ENCODE results near the gene MGAT5.
A peak's percentile ranks its signal among the peaks of the same experiment; 100 is the strongest.

Gene MGAT5

DNA sequence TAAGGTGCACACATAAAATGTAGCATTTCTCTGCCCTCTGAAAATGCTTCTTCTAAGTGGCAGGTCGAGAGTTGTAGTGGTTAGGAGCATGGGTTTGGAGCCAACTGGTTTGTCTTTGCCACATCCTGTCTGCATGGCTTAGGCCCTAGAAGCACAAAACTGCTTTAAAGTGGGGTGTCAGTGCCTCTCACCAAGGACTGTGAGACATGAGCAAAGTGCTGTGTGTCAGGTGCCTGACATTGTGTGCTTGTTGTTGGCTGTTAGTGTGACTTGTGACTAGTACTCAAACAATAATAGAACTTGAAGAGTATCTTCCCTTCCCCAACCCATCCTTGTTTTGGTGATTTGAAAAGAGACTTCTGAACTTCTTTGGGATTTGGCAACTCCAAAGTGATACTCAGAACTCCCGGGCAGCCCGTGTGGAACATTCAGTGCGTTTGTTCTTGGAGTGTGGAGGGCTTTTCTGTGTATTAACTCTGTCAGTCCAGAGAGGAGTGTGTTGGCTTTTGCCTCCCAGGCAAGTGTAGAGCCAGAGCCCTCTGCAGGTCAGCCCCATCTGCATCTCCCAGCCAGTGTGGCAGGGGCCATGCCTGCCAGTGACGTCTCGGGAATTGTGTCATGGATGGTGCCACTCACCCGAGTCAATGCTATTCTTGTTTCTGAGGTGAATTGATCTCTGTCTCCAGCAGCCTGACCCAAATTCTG lies 5.0 kb downstream of the MGAT5 start:
- Histone ChIP-seq H4K20me1 (ENCODE audit: insufficient read depth, low read length) (no peaks in the 10 kb centered on the region), H3K4me2 (ENCODE audit: low read length) (peak overlapping the region; percentile 77), H2AFZ (ENCODE audit: low read length) (no peak overlapping the region), H3K9ac (ENCODE audit: low read length) (peak overlapping the region; percentile 80), H3K36me3 (ENCODE audit: insufficient read depth, low read length) (peaks cover 5% of the 10 kb centered on the region; the same call in 1 of the 2 replicates), H3K9me2 (ENCODE audit: low read depth, low read length) (no peaks in the 10 kb centered on the region), H3K9me3 (ENCODE audit: low read length) (no peaks in the 10 kb centered on the region), H3K4me1 (ENCODE audit: insufficient read depth, low read length, severe bottlenecking) (peaks cover 98% of the 10 kb centered on the region), H3K27me3 (ENCODE audit: insufficient read depth, low read length) (no peaks in the 10 kb centered on the region), H3K4me3 (ENCODE audit: low read depth, low read length, poor library complexity, severe bottlenecking) (peak overlapping the region; percentile 68), H3K27ac (ENCODE audit: low read depth, low read length, poor library complexity, severe bottlenecking) (peak overlapping the region; percentile 98), H3K79me2 (ENCODE audit: insufficient read depth, low read length) (peaks cover 64% of the 10 kb centered on the region), H3F3A (ENCODE audit: insufficient read depth, low read length) (peaks cover 16% of the 10 kb centered on the region)
- TF ChIP-seq, protein P1, sequence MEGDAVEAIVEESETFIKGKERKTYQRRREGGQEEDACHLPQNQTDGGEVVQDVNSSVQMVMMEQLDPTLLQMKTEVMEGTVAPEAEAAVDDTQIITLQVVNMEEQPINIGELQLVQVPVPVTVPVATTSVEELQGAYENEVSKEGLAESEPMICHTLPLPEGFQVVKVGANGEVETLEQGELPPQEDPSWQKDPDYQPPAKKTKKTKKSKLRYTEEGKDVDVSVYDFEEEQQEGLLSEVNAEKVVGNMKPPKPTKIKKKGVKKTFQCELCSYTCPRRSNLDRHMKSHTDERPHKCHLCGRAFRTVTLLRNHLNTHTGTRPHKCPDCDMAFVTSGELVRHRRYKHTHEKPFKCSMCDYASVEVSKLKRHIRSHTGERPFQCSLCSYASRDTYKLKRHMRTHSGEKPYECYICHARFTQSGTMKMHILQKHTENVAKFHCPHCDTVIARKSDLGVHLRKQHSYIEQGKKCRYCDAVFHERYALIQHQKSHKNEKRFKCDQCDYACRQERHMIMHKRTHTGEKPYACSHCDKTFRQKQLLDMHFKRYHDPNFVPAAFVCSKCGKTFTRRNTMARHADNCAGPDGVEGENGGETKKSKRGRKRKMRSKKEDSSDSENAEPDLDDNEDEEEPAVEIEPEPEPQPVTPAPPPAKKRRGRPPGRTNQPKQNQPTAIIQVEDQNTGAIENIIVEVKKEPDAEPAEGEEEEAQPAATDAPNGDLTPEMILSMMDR (IDR thresholded peaks at IDR 0.05; ENCODE audit: low read length), result peak; percentile 46
- no peak for TF ChIP-seq EZH2 (IDR thresholded peaks at IDR 0.05; ENCODE audit: borderline replicate concordance, low read length)

DNA sequence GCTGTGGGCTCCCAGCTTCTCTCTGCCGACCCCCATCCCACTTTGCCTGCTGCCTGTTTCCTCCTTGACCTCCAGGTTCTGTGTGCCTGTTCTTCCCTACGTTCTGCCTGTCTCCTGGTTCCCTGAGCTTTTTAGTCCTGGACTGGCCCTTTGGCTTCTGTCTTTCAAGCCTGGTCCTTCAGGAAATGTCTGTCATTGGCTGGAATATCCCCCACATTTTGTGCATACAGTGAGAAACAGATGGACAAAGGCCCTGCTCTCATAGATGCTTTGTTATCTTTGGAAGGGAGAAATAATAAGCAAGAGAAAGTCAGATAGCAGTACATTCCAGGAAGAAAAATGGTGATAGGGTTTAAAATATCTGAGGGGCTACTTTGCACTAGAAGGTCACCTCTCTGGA lies 5.7 kb downstream of the MGAT5 start:
- TF ChIP-seq EZH2 (IDR thresholded peaks at IDR 0.05; ENCODE audit: borderline replicate concordance, low read length), result no peak
- TF ChIP-seq, protein P1 (IDR thresholded peaks at IDR 0.05; ENCODE audit: low read length), result no peak
- Histone ChIP-seq H3K9me2 (ENCODE audit: low read depth, low read length) (no peaks in the 10 kb centered on the region), H3K4me3 (ENCODE audit: low read depth, low read length, poor library complexity, severe bottlenecking) (peak overlapping the region; percentile 68), H3K27me3 (ENCODE audit: insufficient read depth, low read length) (no peaks in the 10 kb centered on the region), H3K27ac (ENCODE audit: low read depth, low read length, poor library complexity, severe bottlenecking) (peak overlapping the region; percentile 98), H3K9ac (ENCODE audit: low read length) (peak overlapping the region; percentile 80), H4K20me1 (ENCODE audit: insufficient read depth, low read length) (no peaks in the 10 kb centered on the region), H3F3A (ENCODE audit: insufficient read depth, low read length) (peaks cover 16% of the 10 kb centered on the region), H2AFZ (ENCODE audit: low read length) (no peak overlapping the region), H3K4me1 (ENCODE audit: insufficient read depth, low read length, severe bottlenecking) (peaks cover 98% of the 10 kb centered on the region), H3K79me2 (ENCODE audit: insufficient read depth, low read length) (peaks cover 64% of the 10 kb centered on the region), H3K36me3 (ENCODE audit: insufficient read depth, low read length) (peaks cover under 1% of the 10 kb centered on the region; the same call in 1 of the 2 replicates), H3K4me2 (ENCODE audit: low read length) (peak overlapping the region; percentile 77), H3K9me3 (ENCODE audit: low read length) (no peaks in the 10 kb centered on the region)

DNA sequence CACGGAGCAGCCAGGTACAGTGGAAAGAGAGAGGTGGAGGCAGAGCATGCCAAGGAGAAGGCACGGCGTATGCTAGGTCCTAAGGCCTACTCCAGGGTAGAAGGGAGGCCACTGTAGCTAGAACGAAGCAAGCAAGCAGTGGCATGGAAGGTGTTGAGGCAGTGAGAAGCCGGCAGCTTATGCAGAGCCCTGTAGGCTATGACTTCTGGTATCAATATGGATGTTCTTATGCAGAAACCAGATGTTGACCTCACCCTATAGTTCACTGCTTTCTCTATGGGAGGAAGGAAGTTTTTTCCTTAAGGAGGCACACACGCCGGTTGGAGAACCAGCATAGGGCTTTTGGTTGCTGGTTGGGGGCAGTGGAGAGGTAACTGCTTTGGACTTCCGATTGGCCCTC lies 6.1 kb downstream of the MGAT5 start:
- Histone ChIP-seq H3K4me2 (ENCODE audit: low read length) (peak overlapping the region; percentile 77), H3K4me1 (ENCODE audit: insufficient read depth, low read length, severe bottlenecking) (peaks cover 98% of the 10 kb centered on the region), H2AFZ (ENCODE audit: low read length) (no peak overlapping the region), H3K79me2 (ENCODE audit: insufficient read depth, low read length) (peaks cover 64% of the 10 kb centered on the region), H3K9ac (ENCODE audit: low read length) (peak overlapping the region; percentile 80), H4K20me1 (ENCODE audit: insufficient read depth, low read length) (no peaks in the 10 kb centered on the region), H3K9me3 (ENCODE audit: low read length) (no peaks in the 10 kb centered on the region), H3K27me3 (ENCODE audit: insufficient read depth, low read length) (no peaks in the 10 kb centered on the region), H3K36me3 (ENCODE audit: insufficient read depth, low read length) (peaks cover 4% of the 10 kb centered on the region; the same call in 1 of the 2 replicates), H3K27ac (ENCODE audit: low read depth, low read length, poor library complexity, severe bottlenecking) (peak overlapping the region; percentile 98), H3F3A (ENCODE audit: insufficient read depth, low read length) (peaks cover 16% of the 10 kb centered on the region), H3K9me2 (ENCODE audit: low read depth, low read length) (no peaks in the 10 kb centered on the region), H3K4me3 (ENCODE audit: low read depth, low read length, poor library complexity, severe bottlenecking) (peak overlapping the region; percentile 68)
- TF ChIP-seq, protein P1 (IDR thresholded peaks at IDR 0.05; ENCODE audit: low read length), result no peak
- TF ChIP-seq EZH2 (IDR thresholded peaks at IDR 0.05; ENCODE audit: borderline replicate concordance, low read length), result no peak
